ENCODE results near the gene HNRNPUL1. TPM values are rescaled to one million over a fixed set of nuclear protein-coding genes. Genes with fewer than 3 reads are reported as not detected.

The HNRNPUL1 gene
- total and polyA plus RNA-seq, 9 of the 15 experiments (the other 6 are each of a cell fraction or from before 2014, with no cell fraction given) = 7.3 to 211 (median 85.0) TPM

- TF ChIP-seq UBTF (IDR thresholded peaks at IDR 0.05; ENCODE audit: borderline replicate concordance in 1 of 2, low read depth in 2 of 2, low read length in 2 of 2) (peak; percentile 28 to 79; a peak in 3 of 4 replicates), FOXA3 (CRISPR knock-in tag; conservative IDR thresholded peaks at IDR 0.05 in 1 of 2, IDR thresholded peaks at IDR 0.05 in 1 of 2) (peak in 1 of 2 experiments; percentile 62; a peak in 1 of 4 replicates), ZNF41 (CRISPR knock-in tag; conservative IDR thresholded peaks at IDR 0.05) (no peak), CC2D1A (IDR thresholded peaks at IDR 0.05) (no peak), ARNT (IDR thresholded peaks at IDR 0.05) (no peak), RBM25 (IDR thresholded peaks at IDR 0.05; ENCODE audit: low read depth, low read length, severe bottlenecking) (peak; percentile 98), POLR2H (tag; IDR thresholded peaks at IDR 0.05; ENCODE audit: low read depth) (no peak), ETV5 (CRISPR knock-in tag; IDR thresholded peaks at IDR 0.05; ENCODE audit: low read depth) (no peak), CREB5 (CRISPR knock-in tag; IDR thresholded peaks at IDR 0.05) (no peak), CHD1 (IDR thresholded peaks at IDR 0.05; ENCODE audit: low read length) (peak; percentile 91), ZNF121 (CRISPR knock-in tag; conservative IDR thresholded peaks at IDR 0.05) (no peak), HMBOX1 (IDR thresholded peaks at IDR 0.05) (no peak), ZNF398 (CRISPR knock-in tag; IDR thresholded peaks at IDR 0.05) (no peak), ZEB2 (IDR thresholded peaks at IDR 0.05) (no peak), SUPT5H (IDR thresholded peaks at IDR 0.05) (peak; percentile 47), ZNF830 (CRISPR knock-in tag; IDR thresholded peaks at IDR 0.05) (no peak), CBX1 (IDR thresholded peaks at IDR 0.05; ENCODE audit: low read depth) (no peak; the same call in 1 of the 2 replicates), SAFB2 (IDR thresholded peaks at IDR 0.05; ENCODE audit: borderline replicate concordance, low read depth, low read length, severe bottlenecking) (no peak), POLR2AphosphoS5 (IDR thresholded peaks at IDR 0.05; ENCODE audit: control insufficient read depth, insufficient read depth, low read depth, low read length) (no peak), HDAC1 (IDR thresholded peaks at IDR 0.05) (peak in 1 of 2 experiments; percentile 18; a peak in 1 of 4 replicates), POLR3A (IDR thresholded peaks at IDR 0.05; ENCODE audit: borderline replicate concordance, extremely low read depth, insufficient read depth, insufficient read length) (no peak)
Observed at GRCh38 chr19:41352609-41353465, 88.7 kb downstream of the HNRNPUL1 start (continued).

Data from K562 (cell line).